Left lung (tissue), 10 donors: ENCODE results near the gene BPIFB3. TPM values are rescaled to one million over a fixed set of nuclear protein-coding genes. Genes with fewer than 3 reads are reported as not detected.

Experiments used
- ATAC-seq: fragments of 200-7000 bp; cut with Tn5 transposase; one replicate; pipeline ENCODE4 v1.9.1; 2020; ENCODE audit warnings: moderate library complexity
- DNase-seq, 4 donors: peaks; one replicate each; pipeline ENCODE4 v3.0.0-alpha.2; 2013 to 2020
- H3K27ac ChIP-seq, 2 donors: fragments of 200-600 bp; sonication (generic) in 1 of 2; one replicate each; pipeline versions ENCODE4 v1.5.0 to v1.8.0; 2020 to 2021
- H3K27me3 ChIP-seq, 2 donors: fragments of 200-600 bp; sonication (generic) in 1 of 2; one replicate each; pipeline versions ENCODE4 v1.5.0 to v1.8.0; 2020 to 2021
- H3K36me3 ChIP-seq, 2 donors: fragments of 200-600 bp; sonication (generic) in 1 of 2; one replicate each; pipeline versions ENCODE4 v1.5.0 to v1.8.0; 2020 to 2021
- H3K4me1 ChIP-seq, 2 donors: fragments of 200-600 bp; one replicate each; pipeline ENCODE4 v1.8.0; 2021
- H3K4me3 ChIP-seq, 2 donors: fragments of 200-600 bp; sonication (generic) in 1 of 2; one replicate each; pipeline versions ENCODE4 v1.5.0 to v1.8.0; 2020 to 2021; ENCODE audit warnings: mild to moderate bottlenecking in 1 of 2
- H3K9me3 ChIP-seq, 2 donors: fragments of 200-600 bp; sonication (generic) in 1 of 2; one replicate each; pipeline versions ENCODE4 v1.5.0 to v1.8.0; 2020 to 2021
- CTCF ChIP-seq, 2 donors: fragments of 200-600 bp; sonication (generic) in 1 of 2; IDR thresholded peaks; one replicate each; pipeline versions ENCODE4 v1.5.0 to v1.8.0; 2021; ENCODE audit warnings: antibody characterized with exemption in 2 of 2
- intact Hi-C, 2 donors: fragments of 100-400 bp; cut with DNase I; formaldehyde crosslinking; loops; one replicate each; pipeline versions ENCODE4 v1.11.2 to v1.14.2; 2022
- polyA plus RNA-seq, 6 donors: library from polyadenylated mRNA; unstranded; fragments of 120-200 nt; gene quantifications; one replicate each; pipeline ENCODE4 v1.2.1, GENCODE V29; 2013; ENCODE audit not compliant: insufficient read length in 6 of 6
- total RNA-seq, 2 donors: library from RNA; stranded (reverse); fragmentation: NEBNext Ultra II Directional; extraction: Animal tissue kit (Norgen Biotek cat#: 25700); gene quantifications; one replicate each; pipeline ENCODE4 v1.2.1, GENCODE V29; 2021
- donor health status: DM: no; HTN: yes; CAD: no.
- donor health status: DM: no; HTN: no; CAD: no.

Gene BPIFB3
- total and polyA plus RNA-seq, 8 donors = not detected

DNA sequence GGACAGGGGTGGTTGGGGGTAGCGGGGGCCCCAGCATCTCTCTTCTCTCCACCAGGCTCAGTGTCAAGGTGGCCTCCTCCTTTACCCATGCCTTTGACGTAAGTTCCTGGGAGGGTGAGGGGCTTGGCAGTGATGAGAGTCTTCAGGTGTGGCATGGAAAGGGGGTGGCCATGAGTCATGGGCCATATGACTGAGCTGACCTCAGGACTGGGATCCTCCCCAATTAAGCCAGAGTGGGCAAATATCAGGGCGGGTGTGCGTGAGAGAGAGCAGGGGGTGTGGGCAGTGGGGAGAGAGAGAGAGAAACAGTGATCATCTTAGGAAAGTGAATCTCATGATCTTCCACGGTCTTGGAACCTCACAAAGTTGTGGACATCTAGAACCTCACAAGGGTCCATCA lies 17.5 kb downstream of the BPIFB3 start:
- intact Hi-C loops = no loop called here
- ATAC-seq (no peak), DNase-seq (no peak)
- Histone ChIP-seq H3K4me1 (no peaks in the 10 kb centered on the region), H3K27ac (no peak overlapping the region), H3K27me3 (peaks cover 0 to 12% of the 10 kb centered on the region in 2 donors), H3K36me3 (no peaks in the 10 kb centered on the region), H3K9me3 (no peaks in the 10 kb centered on the region), H3K4me3 (no peak overlapping the region)
- no peak for TF ChIP-seq CTCF (IDR thresholded peaks at IDR 0.05)

DNA sequence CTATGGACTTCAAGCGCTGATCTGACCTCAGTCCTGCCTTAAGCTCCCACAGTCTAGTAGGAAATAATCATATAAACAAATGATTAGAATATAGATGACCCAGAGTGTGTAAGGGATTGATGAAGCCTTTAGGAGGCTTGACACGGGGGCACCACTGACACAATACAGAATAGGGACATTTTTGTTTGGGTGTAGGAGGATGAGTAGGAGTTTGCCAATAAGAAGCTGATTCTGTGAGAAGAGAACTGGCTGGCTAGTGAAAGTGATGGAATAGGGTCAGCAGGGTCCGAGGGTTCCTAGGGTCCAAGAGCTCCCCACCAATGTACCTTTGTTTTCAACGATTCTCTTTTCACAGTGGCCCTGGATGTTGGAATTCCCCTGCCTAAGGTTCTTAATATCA lies 18.7 kb downstream of the BPIFB3 start:
- Histone ChIP-seq H3K27me3 (peaks cover 0 to 19% of the 10 kb centered on the region in 2 donors), H3K27ac (no peak overlapping the region), H3K4me1 (no peaks in the 10 kb centered on the region), H3K9me3 (no peaks in the 10 kb centered on the region), H3K4me3 (no peak overlapping the region), H3K36me3 (no peaks in the 10 kb centered on the region)
- ATAC-seq = no peak
- intact Hi-C loops = no loop called here
- TF ChIP-seq CTCF (IDR thresholded peaks at IDR 0.05) = no peak
- no peak for DNase-seq

DNA sequence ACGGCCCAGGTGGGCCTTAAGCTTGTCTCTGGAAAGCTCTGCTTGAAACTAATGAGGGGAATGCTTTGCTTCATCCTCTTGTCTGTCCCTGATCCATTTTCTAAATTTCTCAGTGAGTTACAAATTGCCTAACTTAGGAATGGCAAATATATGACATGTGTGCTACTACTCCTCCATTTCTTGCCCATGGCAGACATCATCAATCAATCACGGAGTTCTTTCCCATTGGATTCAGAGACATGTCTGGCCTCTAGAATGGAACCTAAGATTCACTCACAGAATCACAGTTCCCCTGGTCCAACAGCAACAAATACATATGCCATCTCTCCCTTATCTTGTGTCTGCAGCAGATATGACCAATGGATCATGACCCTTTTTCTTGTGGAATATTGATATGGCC lies 19.1 kb downstream of the BPIFB3 start:
- DNase-seq (no peak), ATAC-seq (no peak)
- Histone ChIP-seq H3K27ac (no peak overlapping the region), H3K4me3 (no peak overlapping the region), H3K36me3 (no peaks in the 10 kb centered on the region), H3K27me3 (peaks cover 0 to 19% of the 10 kb centered on the region in 2 donors), H3K4me1 (no peaks in the 10 kb centered on the region), H3K9me3 (no peaks in the 10 kb centered on the region)
- intact Hi-C loops = no loop called here
- TF ChIP-seq CTCF (IDR thresholded peaks at IDR 0.05) = no peak

- Histone ChIP-seq H3K4me1 (no peaks in the 10 kb centered on the region), H3K4me3 (no peak overlapping the region), H3K36me3 (no peaks in the 10 kb centered on the region), H3K9me3 (no peaks in the 10 kb centered on the region), H3K27me3 (peaks cover 0 to 19% of the 10 kb centered on the region in 2 donors), H3K27ac (no peak overlapping the region)
- intact Hi-C loops = no loop called here
- TF ChIP-seq CTCF (IDR thresholded peaks at IDR 0.05) = no peak
- no peak for ATAC-seq
- no peak for DNase-seq
These were observed 21.0 kb downstream of the BPIFB3 start for GRCh38 chr20:33074675-33075074.

DNA sequence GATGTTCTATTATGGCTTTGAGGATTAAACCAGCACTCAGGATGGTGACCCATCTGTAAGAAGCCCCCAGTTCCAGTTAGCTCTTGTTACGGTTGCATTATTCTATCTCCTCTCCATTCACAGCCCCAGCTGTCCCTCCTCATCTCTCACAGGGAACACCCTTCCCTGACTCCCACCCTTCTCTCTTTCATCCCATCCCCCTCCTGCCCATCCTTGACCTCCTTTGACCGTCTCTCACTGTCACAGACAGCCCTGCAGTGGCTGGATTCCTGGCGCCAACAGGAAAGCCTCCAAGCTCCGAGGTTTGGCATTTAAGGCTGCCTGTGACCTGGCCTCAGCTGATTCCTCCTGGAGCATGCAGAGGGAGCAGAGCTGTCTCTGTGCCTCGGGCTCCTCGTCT lies 21.6 kb downstream of the BPIFB3 start:
- ATAC-seq (no peak), DNase-seq (no peak)
- no peak overlapping the region for H3K4me3 ChIP-seq
- TF ChIP-seq CTCF (IDR thresholded peaks at IDR 0.05) = no peak
- no peaks in the 10 kb centered on the region for H3K4me1 ChIP-seq
- no peaks in the 10 kb centered on the region for H3K36me3 ChIP-seq
- no peaks in the 10 kb centered on the region for H3K9me3 ChIP-seq
- intact Hi-C loops = no loop called here
- H3K27me3 ChIP-seq = peaks cover 0 to 19% of the 10 kb centered on the region in 2 donors
- no peak overlapping the region for H3K27ac ChIP-seq
